Measurements from ENCODE around the gene RFC5. TPM values are rescaled to one million over a fixed set of nuclear protein-coding genes. Genes with fewer than 3 reads are reported as not detected.
A peak's percentile ranks its signal among the peaks of the same experiment; 100 is the strongest.

RFC5 gene
- 11.5 TPM for total RNA-seq

GRCh38 chr12:118016424-118017264, at the start of gene RFC5:
RFC5 (plus strand) TSS chr12:118016703; CDS start chr12:118016828, 125 bp downstream.
- intact Hi-C loops (cut with DNase I), result loop anchor here (5.0 kb wide), 1 partner anchor 46 kb away; the partner anchor contains the start of gene WSB2
- H3K4me1 ChIP-seq, result peaks cover 15% of the 10 kb centered on the region
- H3K27ac ChIP-seq, result peak within 1 kb of the TSS; percentile 54
- TF ChIP-seq, protein P1, sequence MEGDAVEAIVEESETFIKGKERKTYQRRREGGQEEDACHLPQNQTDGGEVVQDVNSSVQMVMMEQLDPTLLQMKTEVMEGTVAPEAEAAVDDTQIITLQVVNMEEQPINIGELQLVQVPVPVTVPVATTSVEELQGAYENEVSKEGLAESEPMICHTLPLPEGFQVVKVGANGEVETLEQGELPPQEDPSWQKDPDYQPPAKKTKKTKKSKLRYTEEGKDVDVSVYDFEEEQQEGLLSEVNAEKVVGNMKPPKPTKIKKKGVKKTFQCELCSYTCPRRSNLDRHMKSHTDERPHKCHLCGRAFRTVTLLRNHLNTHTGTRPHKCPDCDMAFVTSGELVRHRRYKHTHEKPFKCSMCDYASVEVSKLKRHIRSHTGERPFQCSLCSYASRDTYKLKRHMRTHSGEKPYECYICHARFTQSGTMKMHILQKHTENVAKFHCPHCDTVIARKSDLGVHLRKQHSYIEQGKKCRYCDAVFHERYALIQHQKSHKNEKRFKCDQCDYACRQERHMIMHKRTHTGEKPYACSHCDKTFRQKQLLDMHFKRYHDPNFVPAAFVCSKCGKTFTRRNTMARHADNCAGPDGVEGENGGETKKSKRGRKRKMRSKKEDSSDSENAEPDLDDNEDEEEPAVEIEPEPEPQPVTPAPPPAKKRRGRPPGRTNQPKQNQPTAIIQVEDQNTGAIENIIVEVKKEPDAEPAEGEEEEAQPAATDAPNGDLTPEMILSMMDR (IDR thresholded peaks at IDR 0.05), result no peak
- TF ChIP-seq POLR2AphosphoS5 (IDR thresholded peaks at IDR 0.05; ENCODE audit: insufficient read depth in 1 of 2, low read depth in 1 of 2), result peak; percentile 69 to 70
- H3K4me3 ChIP-seq, result peak within 1 kb of the TSS; percentile 84 to 97
- H3K27me3 ChIP-seq, result no peaks in the 10 kb centered on the region
- no peaks in the 10 kb centered on the region for H3K9me3 ChIP-seq
- peak; percentile 94 to 97 for DNase-seq (ENCODE audit: extremely low spot score in 2 of 2)
- peaks cover 0 to 10% of the 10 kb centered on the region in 2 donors for H3K36me3 ChIP-seq

- no peaks in the 10 kb centered on the region for H3K27me3 ChIP-seq
- intact Hi-C loops (cut with DNase I), result no loop called here
- no peak overlapping the region for H3K4me3 ChIP-seq
- H3K36me3 ChIP-seq, result no peaks in the 10 kb centered on the region
- H3K9me3 ChIP-seq, result peaks cover 4% of the 10 kb centered on the region
- H3K4me1 ChIP-seq, result no peaks in the 10 kb centered on the region
- peak in 1 of 2 donors; percentile 62 for DNase-seq (ENCODE audit: extremely low spot score in 2 of 2)
- H3K27ac ChIP-seq, result no peak overlapping the region
- TF ChIP-seq, protein P1 (IDR thresholded peaks at IDR 0.05), result no peak
- TF ChIP-seq POLR2AphosphoS5 (IDR thresholded peaks at IDR 0.05; ENCODE audit: insufficient read depth in 1 of 2, low read depth in 1 of 2) (no peak), POLR2A (IDR thresholded peaks at IDR 0.05) (no peak)
Measured at GRCh38 chr12:117967043-117967442, 49.5 kb upstream of the RFC5 start.

- Histone ChIP-seq H3K4me3 (no peak overlapping the region), H3K36me3 (no peaks in the 10 kb centered on the region), H3K4me1 (no peaks in the 10 kb centered on the region), H3K27me3 (no peaks in the 10 kb centered on the region), H3K9me3 (peaks cover 4% of the 10 kb centered on the region), H3K27ac (no peak overlapping the region)
- intact Hi-C loops (cut with DNase I), result no loop called here
- no peak for DNase-seq (ENCODE audit: extremely low spot score in 2 of 2)
- TF ChIP-seq POLR2AphosphoS5 (IDR thresholded peaks at IDR 0.05; ENCODE audit: insufficient read depth in 1 of 2, low read depth in 1 of 2) (no peak), POLR2A (IDR thresholded peaks at IDR 0.05) (no peak)
- TF ChIP-seq, protein P1 (IDR thresholded peaks at IDR 0.05), result no peak
Measured at GRCh38 chr12:117967512-117967911, 49.0 kb upstream of the RFC5 start.

DNA sequence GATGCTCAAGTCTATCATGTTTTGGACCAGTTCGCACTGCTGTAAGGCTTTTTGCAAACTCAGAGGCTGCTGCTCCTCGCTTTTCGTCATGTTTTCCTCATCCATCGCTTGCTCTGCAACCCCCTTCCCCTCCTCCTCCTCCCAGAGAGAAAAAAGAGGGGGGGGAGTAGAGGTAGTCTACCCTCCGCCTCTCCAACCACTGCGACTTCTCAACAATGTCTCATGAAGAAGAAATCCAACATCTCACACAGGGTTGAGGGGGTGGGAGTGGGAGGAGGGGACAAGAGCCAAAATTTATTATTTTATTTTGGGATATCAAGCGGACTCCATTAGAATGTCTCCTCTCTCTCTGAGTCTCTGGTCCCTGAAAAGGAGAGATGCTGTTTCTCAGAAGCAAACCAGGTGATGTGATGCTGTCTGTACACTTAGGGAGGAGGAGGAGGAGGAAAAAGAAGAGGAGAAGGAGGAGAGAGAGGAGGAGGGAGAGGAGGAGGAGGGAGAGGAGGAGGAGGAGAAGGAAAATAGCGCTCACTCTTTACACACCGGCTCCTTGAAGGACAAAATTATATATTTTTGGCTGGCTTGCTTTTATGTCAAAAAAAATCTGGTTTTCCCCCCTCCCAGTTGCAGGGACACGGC, 48.2 kb upstream of the RFC5 start:
- H3K27me3 ChIP-seq, result no peaks in the 10 kb centered on the region
- H3K9me3 ChIP-seq, result peaks cover 4% of the 10 kb centered on the region
- TF ChIP-seq POLR2AphosphoS5 (IDR thresholded peaks at IDR 0.05; ENCODE audit: insufficient read depth in 1 of 2, low read depth in 1 of 2) (no peak), POLR2A (IDR thresholded peaks at IDR 0.05) (no peak)
- TF ChIP-seq, protein P1 (IDR thresholded peaks at IDR 0.05), result no peak
- H3K4me3 ChIP-seq, result peak overlapping the region in 1 of 2 donors; percentile 27
- no peak overlapping the region for H3K27ac ChIP-seq
- intact Hi-C loops (cut with DNase I), result no loop called here
- H3K36me3 ChIP-seq, result no peaks in the 10 kb centered on the region
- H3K4me1 ChIP-seq, result no peaks in the 10 kb centered on the region
- no peak for DNase-seq (ENCODE audit: extremely low spot score in 2 of 2)

All from vagina (tissue), 2 donors.